Ovary (tissue), 3 donors: ENCODE measurements around the gene ARID1B.

Experiments
- CTCF ChIP-seq, 3 donors: fragments of 450-650 bp in 2 of 3; fragments of 200-600 bp in 1 of 3; IDR thresholded peaks; one replicate each; pipeline versions ENCODE4 v1.5.1 to v1.8.0; 2016 to 2022; ENCODE audit warnings: antibody characterized with exemption in 3 of 3, mild to moderate bottlenecking in 1 of 3
- POLR2A ChIP-seq: fragments of 450-650 bp; IDR thresholded peaks from one replicate; pipeline ENCODE4 v1.6.1; 2017; ENCODE audit warnings: antibody characterized with exemption, mild to moderate bottlenecking, moderate library complexity
- donor health status: DM: no; HTN: no; CAD: no.

- no peak for TF ChIP-seq CTCF (IDR thresholded peaks at IDR 0.05)
- no peak for TF ChIP-seq POLR2A
Measured at GRCh38 chr6:157185986-157186385, 408.8 kb downstream of the ARID1B start.
